Spleen (tissue), 7 donors: ENCODE results near the gene ZC3H18.

Experiments
- POLR2A ChIP-seq, 3 donors: fragments of 450-650 bp; IDR thresholded peaks; one replicate each; pipeline ENCODE4 v1.5.1; 2017; ENCODE audit warnings: antibody characterized with exemption in 3 of 3, mild to moderate bottlenecking in 1 of 3
- POLR2AphosphoS5 ChIP-seq, 3 donors: sonication (generic); formaldehyde crosslinking; IDR thresholded peaks; one replicate each; pipeline ENCODE4 v1.5.1; 2017; ENCODE audit warnings: antibody characterized with exemption in 3 of 3
- TF ChIP-seq, protein P1 (sequence below), 11 experiments: fragments of 200-600 bp in 7 of 11; fragments of 450-650 bp in 4 of 11; sonication (generic) in 4 of 11; IDR thresholded peaks in 8 of 11; conservative IDR thresholded peaks in 3 of 11; 1 replicate in 7 of 11; 2 replicates in 4 of 11; pipeline versions ENCODE4 v1.4.0 to v1.8.0; 2016 to 2021; ENCODE audit warnings: antibody characterized with exemption in 11 of 11, inconsistent platforms in 4 of 11, mild to moderate bottlenecking in 1 of 11
- donor health status: DM: no; HTN: no; CAD: no; lungs with moderate emphysema.
- donor health status: DM: no; HTN: no; CAD: no.
- donor health status: DM: no; HTN: no; CAD: no.

DNA sequence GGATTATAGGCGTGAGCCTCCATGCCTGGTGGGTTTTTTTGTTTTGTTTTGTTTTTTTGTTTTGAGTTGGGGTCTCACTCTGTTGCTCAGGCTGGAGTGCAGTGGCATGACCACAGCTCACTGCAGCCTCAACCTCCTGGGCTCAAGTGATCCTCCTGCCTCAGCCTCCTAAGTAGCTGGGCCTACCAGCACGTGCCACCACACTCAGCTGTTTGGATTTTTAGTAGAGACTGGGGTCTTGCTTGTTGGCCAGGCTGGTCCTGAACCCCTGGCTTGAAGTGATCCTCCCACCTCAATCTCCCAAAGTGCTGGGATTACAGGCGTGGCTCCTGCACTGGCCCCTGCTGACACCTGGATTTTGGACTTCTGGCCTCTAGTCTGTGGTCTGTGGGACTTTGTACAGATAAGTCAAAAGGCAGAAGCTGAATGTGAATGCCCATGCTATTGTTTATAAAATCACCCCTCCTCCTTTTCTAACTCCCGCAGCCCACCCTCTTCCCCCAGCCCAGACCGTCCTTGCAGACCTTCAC is 110.4 kb downstream of the ZC3H18 start:
- TF ChIP-seq, protein P1, sequence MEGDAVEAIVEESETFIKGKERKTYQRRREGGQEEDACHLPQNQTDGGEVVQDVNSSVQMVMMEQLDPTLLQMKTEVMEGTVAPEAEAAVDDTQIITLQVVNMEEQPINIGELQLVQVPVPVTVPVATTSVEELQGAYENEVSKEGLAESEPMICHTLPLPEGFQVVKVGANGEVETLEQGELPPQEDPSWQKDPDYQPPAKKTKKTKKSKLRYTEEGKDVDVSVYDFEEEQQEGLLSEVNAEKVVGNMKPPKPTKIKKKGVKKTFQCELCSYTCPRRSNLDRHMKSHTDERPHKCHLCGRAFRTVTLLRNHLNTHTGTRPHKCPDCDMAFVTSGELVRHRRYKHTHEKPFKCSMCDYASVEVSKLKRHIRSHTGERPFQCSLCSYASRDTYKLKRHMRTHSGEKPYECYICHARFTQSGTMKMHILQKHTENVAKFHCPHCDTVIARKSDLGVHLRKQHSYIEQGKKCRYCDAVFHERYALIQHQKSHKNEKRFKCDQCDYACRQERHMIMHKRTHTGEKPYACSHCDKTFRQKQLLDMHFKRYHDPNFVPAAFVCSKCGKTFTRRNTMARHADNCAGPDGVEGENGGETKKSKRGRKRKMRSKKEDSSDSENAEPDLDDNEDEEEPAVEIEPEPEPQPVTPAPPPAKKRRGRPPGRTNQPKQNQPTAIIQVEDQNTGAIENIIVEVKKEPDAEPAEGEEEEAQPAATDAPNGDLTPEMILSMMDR (IDR thresholded peaks at IDR 0.05 in 8 of 11, conservative IDR thresholded peaks at IDR 0.05 in 3 of 11), result no peak
- TF ChIP-seq POLR2A (IDR thresholded peaks at IDR 0.05), result no peak
- no peak for TF ChIP-seq POLR2AphosphoS5 (IDR thresholded peaks at IDR 0.05)
